CD4-positive, alpha-beta T cell treated with Interleukin-17A for 4 hours (primary cell): Measurements from ENCODE around the gene TYW1.
"Not testable (repeated sequence)": the region's sequence is repeated elsewhere in the genome, so short reads cannot be mapped to it uniquely, and the experiment has no call there.

Source experiments
- DNase-seq: peaks from one replicate; pipeline ENCODE4 v3.0.0-alpha.2; 2020; ENCODE audit warnings: mixed read lengths

Gene TYW1

DNA sequence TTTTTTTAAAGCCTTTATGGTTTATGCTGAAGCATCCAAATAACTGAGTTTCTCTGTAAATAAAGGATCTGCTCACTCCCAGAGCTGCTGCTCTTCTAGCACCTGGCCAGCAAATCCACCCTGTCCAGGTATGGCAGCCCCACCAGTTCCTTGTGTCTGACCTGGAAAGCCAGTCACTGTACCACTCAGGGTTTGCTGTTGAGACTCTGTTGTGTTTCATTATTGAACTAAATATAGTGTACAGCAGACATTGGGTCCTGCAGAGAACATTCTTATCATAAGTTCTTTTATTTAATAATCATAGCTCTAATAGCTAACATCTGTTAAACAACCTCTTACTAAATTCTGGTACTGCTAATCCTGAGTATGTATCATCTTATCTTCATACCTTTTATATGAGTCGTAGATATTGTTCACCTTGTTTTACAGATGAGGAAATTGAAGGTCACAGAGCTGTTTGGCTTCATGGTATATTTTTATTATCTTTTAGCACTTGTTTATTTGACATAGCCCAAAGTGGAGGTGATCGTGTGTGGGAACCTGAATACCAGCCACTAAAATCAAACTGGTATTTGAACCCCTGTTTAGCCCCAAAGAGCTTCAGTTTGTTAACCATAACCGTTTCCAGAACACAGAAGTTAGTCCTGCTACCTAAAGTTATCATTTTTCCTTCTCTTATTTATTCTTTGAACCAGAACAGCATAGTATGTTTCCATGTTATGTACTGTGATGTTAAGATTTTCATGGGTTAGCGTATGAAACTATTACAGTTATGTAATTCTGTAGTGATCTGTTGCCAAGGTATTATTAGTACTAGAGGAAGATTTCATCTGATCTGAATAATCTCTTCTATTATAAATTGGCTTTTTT lies 139.2 kb downstream of the TYW1 start:
- DNase-seq = not testable (repeated sequence)

DNA sequence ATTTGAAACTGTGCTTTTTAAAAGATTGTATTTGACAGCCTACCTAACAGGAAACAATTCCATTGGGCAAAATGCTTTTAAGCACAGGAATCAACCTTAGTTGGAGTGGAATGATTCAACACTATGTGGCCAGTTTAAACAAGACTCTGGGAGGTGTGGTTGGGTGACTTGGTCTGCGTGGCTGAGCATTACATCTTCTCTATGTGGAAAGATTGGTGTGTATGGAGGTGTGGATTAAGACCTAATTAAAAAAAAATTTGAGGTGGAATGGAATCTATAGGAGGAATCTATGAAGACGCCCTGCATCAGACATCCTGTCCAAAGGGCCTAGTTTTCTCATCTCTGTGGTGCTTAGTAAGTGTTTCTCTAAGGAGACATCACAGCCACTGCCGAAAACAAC lies 140.9 kb downstream of the TYW1 start:
- not testable (repeated sequence) for DNase-seq

DNA sequence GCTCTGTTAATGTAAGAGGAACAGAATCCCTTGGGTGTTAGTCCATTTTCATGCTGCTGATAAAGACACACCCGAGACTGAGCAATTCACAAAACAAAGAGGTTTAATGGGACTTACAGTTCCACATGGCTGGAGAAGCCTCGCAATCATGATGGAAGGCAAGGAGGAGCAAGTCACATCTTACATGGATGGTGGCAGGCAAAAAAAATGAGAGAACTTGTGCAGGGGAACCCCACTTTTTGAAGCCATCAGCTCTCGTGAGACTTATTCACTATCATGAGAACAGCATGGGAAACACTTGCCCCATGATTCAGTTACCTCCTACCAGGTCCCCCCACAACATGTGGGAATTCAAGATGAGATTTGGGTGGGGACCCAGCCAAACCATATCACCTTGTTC lies 143.2 kb downstream of the TYW1 start:
- not testable (repeated sequence) for DNase-seq

DNA sequence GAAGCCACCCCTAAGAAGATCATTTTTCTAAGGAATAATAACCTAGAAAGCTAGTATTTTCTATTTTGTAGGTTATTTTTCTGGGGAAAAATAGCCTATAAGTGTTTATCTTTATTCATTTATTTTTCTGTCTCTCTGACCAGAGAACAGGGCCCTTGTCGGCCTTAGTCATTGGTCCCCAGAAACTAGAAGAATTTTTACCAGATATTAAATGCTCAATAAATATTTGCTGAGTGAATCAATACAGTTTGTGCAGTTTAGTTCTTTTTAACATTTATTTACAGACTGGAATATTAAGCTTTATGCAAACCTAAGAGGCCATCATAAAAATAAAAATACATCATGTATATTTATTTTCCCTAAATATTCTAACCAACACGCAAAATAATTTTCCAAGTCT lies 144.4 kb downstream of the TYW1 start:
- not testable (repeated sequence) for DNase-seq

DNA sequence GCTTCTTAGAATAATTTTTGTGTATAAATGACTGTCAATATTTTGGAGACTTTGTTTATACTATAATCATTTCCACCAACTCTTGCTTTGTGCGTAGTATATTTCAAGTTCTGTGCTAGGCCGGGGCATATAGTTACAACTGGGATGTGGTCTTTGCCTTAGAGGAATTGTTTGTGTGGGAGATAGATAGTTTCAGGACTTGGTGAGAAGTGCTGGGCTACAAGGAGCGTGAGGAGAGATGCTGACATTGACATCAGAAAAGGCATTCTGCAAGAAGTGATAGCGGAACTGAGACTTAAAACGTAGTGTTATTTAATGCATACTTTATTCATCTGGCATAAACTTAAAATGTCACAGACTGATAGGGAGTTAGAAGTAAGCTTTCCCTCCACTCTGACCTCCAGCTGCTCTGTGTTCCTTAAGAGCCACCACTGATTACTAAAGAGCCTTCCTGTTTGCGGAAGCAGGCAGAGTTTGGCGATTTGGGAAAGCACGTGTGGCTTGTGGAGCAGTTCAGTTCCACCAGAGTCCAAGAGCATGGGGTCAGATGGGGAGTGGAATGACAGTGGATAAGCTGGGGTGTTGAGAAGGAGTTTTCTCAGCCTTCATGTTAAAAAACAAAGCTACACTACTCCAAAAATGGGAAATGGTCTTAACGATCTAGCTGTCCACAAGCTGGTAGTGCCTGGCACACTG lies 146.6 kb downstream of the TYW1 start:
- DNase-seq = not testable (repeated sequence)

DNA sequence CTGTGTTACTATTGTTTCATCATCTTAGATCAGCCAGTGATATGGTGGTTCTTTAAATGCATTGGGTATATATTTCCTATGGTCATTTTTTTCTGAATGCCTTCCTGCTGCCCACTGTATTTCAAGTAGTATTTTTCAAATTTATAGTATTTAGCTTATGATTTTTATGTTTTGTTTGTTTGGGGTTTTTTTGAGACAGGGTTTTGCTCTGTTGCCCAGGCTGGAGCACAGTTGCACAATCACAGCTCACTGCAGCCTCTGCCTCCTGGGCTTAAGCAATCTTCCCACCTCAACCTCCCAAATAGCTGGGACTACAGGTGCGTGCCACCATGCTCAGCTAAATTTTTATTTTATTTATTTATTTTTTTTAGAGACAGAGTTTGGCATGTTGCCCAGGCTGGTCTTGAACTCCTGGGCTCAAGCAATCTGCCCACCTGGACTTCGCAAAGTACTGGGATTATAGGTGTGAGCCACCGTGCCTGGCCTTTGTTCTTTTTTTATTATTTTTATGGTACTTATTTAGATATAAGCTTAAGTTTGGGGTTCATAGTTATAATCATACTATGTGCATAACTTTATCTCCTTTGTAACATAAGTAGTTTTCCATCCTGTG lies 149.1 kb downstream of the TYW1 start:
- not testable (repeated sequence) for DNase-seq

DNA sequence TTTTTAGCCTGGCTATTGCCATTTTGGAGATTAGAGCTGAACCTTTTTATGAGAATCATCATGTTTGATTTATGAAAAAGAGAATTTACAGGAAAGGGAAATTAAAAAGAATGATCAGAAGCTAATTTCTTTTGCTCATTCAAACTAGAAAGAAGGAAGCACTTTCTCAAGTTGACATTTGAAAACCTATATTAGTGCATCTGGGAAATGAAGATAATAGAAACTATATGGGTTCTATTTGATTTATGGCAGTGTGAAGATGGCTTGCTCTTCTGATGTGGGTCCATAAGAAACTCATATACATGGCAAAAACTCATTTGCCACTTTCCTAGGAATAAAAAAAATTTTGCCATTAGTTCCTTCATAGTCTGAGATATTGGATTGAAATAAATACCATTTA lies 152.5 kb downstream of the TYW1 start:
- not testable (repeated sequence) for DNase-seq

DNA sequence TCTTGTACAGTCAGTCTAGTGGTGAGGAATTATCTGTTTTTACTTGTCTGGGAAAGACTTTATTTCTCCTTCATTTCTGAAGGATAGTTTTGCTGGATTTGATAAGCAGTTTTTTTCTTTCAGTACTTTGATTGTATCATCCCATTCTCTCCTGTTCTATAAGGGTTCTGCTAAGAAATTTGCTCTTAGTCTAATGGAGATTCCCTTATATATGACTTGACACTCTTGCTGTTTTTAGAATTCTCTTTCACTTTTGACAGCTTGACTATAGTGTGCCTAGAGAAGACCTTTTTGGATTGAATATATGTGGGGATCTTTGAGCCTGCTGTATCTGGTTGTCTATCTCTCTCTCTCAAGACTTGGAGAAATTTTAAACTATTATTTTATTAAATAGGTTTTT lies 157.7 kb downstream of the TYW1 start:
- not testable (repeated sequence) for DNase-seq

DNA sequence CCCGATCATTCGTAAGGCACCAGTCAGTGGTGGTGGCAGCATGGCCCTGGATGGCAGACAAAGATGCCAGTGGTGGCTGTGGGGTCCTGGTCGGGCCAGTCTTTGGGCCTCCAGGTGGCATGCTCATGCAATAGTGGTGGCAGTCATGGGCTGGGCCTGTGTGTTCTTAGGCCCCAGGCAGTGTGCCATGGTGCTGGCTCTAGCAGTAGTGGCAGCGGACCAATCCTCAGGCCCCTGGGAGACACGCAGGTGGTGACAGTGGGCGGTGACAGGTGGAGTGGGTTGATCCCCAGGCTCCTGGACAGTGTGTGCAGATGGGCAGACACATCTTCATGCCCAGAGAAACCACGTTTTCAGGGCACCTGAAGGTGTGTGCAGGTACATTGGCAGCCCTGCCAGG lies 159.4 kb downstream of the TYW1 start:
- not testable (repeated sequence) for DNase-seq

DNA sequence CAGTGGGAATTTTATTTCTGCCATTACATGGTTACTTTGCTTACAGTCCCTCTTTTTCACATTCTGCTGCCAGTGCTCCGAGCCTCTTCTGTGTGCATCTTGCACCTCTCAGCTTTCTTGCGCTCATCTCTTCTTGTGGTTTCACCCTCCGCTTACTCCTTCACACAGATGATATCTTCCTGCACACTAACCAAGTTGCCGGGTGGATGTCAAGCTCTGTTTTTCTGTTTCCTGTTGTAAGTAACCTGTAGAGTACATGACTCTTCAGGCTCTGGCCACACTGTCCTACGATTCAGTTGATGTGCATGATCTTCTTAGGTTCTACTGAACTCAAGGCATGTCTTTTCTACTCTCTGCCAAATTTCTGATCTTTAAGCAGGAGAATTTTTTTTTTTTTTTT lies 166.7 kb downstream of the TYW1 start:
- DNase-seq = peak; percentile 29

DNA sequence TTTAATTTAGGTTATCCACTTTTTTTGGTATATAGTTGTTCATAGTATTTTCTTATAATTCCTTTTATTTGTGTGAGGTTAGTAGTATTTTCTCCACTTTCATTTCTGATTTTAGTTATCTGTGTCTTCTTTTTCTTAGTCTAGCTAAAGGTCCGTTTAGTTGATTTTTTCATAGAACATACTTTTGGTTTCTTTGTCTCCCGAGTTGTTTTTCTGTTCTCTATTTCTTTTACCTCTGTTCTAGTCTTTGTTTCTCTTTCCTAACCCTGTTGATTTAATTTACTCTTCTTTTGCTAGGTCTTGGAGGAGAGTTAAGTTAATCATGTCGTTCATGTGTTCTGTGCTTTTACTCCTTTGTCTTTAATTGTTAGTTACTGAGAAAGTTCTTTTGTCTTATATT lies 174.5 kb downstream of the TYW1 start:
- DNase-seq = not testable (repeated sequence)

DNA sequence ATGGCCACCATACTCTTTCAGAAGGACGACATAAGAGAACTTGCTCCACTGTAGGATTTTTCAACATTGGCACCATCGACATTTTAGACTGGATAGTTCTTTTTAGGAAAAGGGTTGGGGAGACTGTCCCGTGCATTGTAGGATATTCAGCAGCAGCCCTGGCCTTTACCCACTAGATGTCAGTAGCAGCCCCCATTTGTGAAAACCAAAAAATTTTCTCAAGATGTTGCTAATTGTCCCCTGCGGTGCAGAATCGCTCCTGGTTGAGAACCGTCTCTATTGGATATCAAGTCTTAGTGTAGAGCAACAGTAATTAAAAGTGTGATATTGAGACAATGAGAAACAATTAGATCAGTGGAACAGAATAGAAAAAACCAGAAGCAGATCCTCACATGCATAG lies 180.1 kb downstream of the TYW1 start:
- not testable (repeated sequence) for DNase-seq

DNA sequence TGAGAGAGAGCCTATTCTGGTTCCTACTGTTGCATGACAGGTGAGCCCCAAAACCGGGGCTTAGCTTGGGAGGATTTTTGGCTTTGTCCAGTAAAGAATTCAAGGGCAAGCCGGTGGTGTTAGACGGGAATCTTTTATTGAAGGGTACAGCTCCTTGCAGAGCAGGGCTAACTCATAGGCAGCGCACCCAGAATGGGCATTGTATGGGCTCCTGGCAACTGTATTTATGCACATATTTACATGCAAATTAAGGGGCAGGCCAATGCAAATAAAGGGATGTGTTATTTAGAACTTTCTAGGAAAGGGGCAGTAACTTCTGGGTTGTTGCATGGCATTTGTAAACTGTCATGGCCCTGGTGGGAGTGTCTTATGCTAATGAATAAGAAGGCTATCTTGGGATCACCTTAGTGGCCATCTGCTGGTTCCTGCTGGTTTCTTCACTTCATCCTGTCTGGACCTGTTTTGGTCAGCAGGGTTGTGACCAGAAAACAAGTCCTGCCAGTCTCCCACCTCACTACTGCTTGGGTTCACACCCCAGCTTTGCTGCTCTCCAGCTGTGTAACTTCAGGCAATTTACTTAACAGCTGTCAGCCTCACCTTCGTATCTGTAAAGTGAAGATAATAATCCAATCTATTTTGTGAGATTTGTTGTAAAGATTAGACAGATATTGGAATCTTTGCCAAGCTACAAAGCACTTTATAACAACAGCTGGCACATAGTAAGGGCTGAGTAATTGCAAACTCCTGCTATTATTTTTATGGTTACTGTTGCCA lies 182.5 kb downstream of the TYW1 start:
- DNase-seq = not testable (repeated sequence)

DNA sequence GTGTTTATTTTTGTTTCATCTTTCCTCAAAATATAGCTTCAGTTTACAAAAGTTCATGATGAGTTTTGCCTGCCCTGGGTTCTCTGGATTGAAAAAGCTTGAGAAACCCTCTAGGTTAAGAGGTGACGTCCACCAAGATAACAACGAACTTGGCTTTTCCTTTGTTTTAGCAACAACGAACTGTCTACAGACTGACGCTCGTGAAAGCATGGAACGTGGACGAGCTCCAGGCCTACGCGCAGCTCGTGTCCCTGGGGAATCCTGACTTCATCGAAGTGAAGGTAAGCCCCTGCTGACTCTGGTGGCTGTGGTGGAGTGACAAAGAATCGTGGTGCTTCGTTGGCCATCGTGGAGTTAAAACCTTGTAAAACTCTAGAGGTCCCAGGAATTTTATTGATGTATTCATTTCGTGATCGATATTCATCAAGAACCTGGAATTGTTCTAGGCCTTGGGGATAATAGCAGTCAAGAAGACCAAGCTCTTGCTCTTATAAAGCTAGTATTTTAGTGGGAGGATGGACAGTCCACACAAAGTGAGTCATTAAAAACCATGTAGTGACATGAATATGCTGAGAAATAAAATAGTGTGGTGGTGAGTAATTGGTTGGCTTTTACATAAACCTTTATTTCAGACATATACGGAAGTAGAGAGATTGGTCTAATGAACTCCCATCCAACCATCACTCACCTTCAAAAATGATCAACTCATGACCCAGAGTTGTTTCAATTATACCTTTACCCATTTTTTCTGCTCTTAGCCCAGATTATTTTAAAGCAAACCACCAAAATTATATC lies 186.5 kb downstream of the TYW1 start:
- not testable (repeated sequence) for DNase-seq

DNA sequence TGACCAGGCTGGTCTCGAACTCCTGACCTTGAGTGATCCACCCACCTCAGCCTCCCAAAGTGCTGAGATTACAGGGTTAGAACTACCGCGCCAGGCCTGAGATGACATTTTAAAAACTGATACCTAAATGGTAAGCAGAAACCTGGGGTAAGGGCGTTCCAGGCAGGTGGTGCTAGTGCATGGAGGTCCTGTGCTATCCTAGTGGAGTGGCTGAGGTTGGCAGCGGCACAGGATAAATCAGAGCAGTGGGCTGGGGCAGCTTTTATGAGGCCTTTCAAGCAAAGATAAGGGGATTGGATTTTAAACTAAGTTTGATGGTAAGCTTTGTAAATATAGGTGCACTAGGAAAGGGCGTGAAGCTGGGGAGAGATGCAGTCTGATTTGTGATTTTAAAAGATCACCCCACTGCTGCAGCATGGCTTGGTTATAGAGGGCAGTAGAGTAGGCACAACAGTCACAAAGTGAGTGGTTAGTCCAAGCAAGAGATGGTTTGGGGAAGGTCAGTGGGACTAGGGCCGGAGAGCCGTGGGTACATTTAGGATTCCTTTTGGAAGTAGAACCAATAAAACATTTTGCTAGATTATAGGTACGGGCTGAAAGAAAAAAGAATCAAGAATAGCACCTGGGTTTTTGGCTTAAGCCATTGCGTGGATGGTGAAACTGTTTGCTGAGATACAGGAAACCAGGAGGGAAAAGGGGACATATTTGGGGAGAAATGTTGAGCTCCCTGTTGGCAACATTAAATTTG lies 188.5 kb downstream of the TYW1 start:
- not testable (repeated sequence) for DNase-seq

DNA sequence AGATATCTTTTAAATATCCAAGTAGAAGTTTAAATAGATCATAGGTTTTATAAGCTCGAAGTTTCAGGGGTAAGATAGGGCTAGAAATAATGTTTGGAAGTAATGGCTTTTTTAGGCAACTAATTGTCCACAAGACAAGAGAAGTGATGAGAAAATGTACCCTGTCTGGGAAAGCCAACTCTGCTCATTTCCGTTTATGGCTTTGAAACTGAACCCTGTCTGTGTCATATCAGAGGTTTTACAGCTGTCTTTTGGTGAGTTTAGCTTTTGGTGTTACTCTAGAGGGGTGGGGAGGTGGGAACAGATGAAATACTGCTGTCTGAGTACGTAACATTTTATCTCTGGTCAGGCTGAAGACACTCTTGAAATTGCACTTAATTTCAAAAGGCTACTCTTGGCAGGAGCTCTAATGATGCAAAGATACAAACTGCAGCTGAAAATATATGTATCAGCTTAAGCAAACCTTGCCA lies 189.1 kb downstream of the TYW1 start:
- DNase-seq = not testable (repeated sequence)

DNA sequence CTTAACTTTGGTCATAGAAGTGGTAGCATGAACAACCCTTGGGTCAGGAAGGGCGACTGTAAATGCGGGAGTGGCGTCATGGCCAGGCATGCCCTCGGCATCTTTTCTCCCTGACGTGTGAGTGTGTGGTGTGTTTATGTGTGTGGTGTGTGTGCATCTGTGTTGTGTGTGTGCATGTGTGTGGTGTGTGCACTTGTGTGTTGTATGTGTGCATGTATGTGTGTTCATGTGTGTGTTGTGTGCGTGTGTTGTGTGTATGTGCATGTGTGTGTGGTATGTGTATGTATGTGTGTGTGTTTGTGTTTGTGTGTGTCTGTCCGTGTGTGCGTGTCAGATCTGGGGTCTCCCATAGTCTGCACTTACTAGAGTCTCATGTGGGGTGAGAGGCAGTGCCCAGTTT lies 192.5 kb downstream of the TYW1 start:
- DNase-seq = not testable (repeated sequence)

DNA sequence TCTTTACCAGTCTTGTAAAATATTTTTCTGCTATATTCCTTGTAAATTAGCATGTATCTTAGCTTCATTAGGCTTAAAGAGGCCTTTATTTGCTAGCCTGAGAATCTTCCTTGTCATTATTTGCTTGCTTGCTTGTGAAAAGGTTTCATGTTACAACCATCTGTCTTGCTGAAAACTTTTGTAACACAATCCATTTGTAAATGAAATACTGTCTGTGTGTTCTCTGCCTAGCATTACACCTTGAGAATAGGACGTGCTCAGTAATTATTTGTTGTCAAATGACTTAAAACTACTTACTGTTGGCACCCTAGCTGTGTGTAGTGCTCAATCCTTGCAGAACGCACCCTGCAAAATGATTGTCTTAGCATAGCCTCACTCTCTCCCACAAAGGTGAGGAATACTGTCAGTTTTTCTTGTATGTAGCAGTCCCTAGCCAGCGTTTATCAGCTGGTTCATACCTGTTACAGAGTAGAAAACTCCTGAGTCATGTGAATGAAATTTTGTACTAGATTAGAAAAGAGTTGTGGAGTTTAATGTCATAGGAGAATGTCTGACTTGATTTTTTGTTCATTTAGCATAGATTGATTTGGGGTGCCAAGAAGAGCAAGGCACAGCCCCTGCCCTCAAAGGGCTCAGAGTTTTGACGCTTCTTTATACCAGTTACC lies 193.3 kb downstream of the TYW1 start:
- DNase-seq = not testable (repeated sequence)

DNA sequence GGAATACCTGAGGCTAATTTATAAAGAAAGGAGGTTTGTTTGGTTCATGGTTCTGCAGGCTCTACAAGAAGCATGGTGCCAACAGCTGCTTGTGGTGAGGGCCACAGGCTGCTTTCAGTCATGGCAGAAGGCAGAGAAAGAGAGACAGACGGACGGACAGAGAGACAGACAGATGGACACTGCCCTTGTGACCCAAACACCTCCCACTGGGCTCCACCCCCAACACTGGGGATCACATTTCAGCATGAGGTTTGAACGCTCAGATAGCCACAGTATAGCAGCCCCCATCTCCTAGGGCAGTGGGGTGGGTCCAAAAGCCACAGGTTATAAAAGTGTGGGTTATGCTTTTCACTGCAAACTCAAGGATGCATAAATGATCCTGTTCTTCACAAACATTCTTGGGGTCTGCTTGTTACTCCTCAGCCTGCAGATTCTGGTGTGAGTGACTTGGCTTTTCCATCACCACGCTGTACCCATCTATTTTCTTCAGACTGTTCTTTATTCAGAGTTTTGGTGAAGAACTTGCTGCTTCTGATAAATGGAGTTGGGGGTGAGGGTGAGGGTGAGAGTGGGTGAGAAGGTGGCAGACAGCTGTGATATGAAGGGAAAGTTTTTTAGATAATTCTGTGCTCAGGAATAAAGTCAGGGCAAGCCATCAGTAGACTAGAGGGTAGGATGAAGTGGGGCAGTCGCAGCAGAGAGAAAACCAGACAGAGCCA lies 194.5 kb downstream of the TYW1 start:
- DNase-seq = not testable (repeated sequence)
